CD4-positive, alpha-beta T cell (primary cell): Measurements from ENCODE around the gene SNRNP48. TPM values are rescaled to one million over a fixed set of nuclear protein-coding genes. Genes with fewer than 3 reads are reported as not detected.

Experiments used
- ATAC-seq: fragments of 200-7000 bp; cut with Tn5 transposase; one replicate; pipeline ENCODE4 v1.10.0; 2022; ENCODE audit warnings: mild to moderate bottlenecking; ENCODE audit not compliant: poor library complexity
- CTCF ChIA-PET: fragments of 350-600 bp; sonication (Branson Sonifier 250); formaldehyde crosslinking; loops from one replicate; lab custom pipeline; 2021; ENCODE audit warnings: antibody characterized with exemption, inconsistent platforms; lab: Charles Lee
- POLR2A ChIA-PET: fragments of 350-600 bp; sonication (Branson Sonifier 250); formaldehyde crosslinking; loops from one replicate; lab custom pipeline; 2021; ENCODE audit warnings: antibody characterized with exemption, inconsistent platforms; lab: Charles Lee
- DNase-seq, 14 experiments: peaks; one replicate each; pipeline ENCODE4 v3.0.0-alpha.2; 2013 to 2020; ENCODE audit warnings: mixed read lengths in 2 of 14
- H3K27ac ChIP-seq, 2 donors: one replicate each; pipeline versions ENCODE4 v1.5.1 to v1.7.0; 2013; ENCODE audit warnings: low read length in 2 of 2, low read depth in 1 of 2, mild to moderate bottlenecking in 1 of 2
- H3K27me3 ChIP-seq, 2 experiments: 1 replicate in 1 of 2; 2 replicates in 1 of 2; pipeline versions ENCODE4 v1.6.1 to v1.7.0; 2013; ENCODE audit warnings: low read length in 2 of 2, control low read depth in 1 of 2, mild to moderate bottlenecking in 1 of 2, moderate library complexity in 1 of 2; ENCODE audit not compliant: insufficient read depth in 2 of 2, control insufficient read depth in 1 of 2
- H3K36me3 ChIP-seq: one replicate; pipeline ENCODE4 v1.6.1; 2013; ENCODE audit warnings: low read length, control low read depth; ENCODE audit not compliant: insufficient read depth
- H3K4me1 ChIP-seq: one replicate; pipeline ENCODE4 v1.6.1; 2013; ENCODE audit warnings: low read length, control low read depth; ENCODE audit not compliant: insufficient read depth
- H3K4me3 ChIP-seq: one replicate; pipeline ENCODE4 v1.5.1; 2013; ENCODE audit warnings: mild to moderate bottlenecking, low read length, moderate library complexity
- H3K9me3 ChIP-seq, 2 experiments: 1 replicate in 1 of 2; 2 replicates in 1 of 2; pipeline versions ENCODE4 v1.6.1 to v1.7.0; 2013; ENCODE audit warnings: low read length in 2 of 2, mild to moderate bottlenecking in 2 of 2, control low read depth in 1 of 2, moderate library complexity in 1 of 2; ENCODE audit not compliant: control insufficient read depth in 1 of 2, insufficient read depth in 1 of 2
- H3K27ac Mint-ChIP-seq: one replicate; pipeline ENCODE4 v1.8.0; 2020; ENCODE audit warnings: mixed read lengths
- H3K27me3 Mint-ChIP-seq: one replicate; pipeline ENCODE4 v1.8.0; 2021; ENCODE audit warnings: mixed read lengths
- H3K36me3 Mint-ChIP-seq: one replicate; pipeline ENCODE4 v1.8.0; 2021; ENCODE audit warnings: low read depth, mixed read lengths
- H3K4me1 Mint-ChIP-seq: one replicate; pipeline ENCODE4 v1.8.0; 2021; ENCODE audit warnings: low read depth, mixed read lengths
- H3K4me3 Mint-ChIP-seq: one replicate; pipeline ENCODE4 v1.8.0; 2020; ENCODE audit warnings: mild to moderate bottlenecking, mixed read lengths
- H3K9me3 Mint-ChIP-seq: one replicate; pipeline ENCODE4 v1.8.0; 2020; ENCODE audit warnings: mixed read lengths
- intact Hi-C, 2 experiments: fragments of 100-400 bp; cut with DNase I in 1 of 2; cut with micrococcal nuclease in 1 of 2; formaldehyde crosslinking; loops; one replicate each; pipeline versions ENCODE4 v1.15.1 to v1.9.0; 2023 to 2025; cut with DNase I, micrococcal nuclease
- total RNA-seq, 174 experiments: library from RNA in 2 of 174; stranded (reverse) in 2 of 174; gene quantifications; one replicate each; pipeline ENCODE4 v1.2.3 and lab custom pipeline; 2021 to 2026
- TF ChIP-seq, protein P1 (sequence below): fragments of 200-600 bp; IDR thresholded peaks from one replicate; pipeline ENCODE4 v1.8.0; 2022; ENCODE audit warnings: antibody characterized with exemption, mild to moderate bottlenecking

The SNRNP48 gene
- total RNA-seq, 2 experiments from 2014 or later, result 12.1 to 13.4 TPM

DNA sequence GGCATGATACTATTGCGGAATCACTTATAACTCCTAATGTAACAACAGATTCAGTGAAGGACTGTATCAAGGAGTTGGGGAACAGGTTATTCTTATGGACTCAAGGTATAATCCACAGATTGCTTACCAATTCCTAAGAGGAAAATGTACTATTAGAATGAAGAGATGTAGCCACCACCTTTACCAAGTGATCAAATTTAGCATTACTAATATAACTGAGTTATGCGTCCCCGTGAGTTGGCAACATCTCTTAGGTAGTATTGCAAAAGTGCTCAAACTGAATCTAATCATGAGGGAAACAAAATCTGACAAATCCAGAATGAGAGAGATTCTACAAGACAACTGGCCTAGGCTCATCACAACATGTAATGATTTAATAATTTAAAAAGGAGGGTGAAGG is 777 bp upstream of the SNRNP48 start:
- Histone ChIP-seq H3K4me3 (peak overlapping the region; percentile 96), H3K27me3 (no peaks in the 10 kb centered on the region), H3K4me1 (peaks cover 15% of the 10 kb centered on the region), H3K36me3 (peaks cover 6% of the 10 kb centered on the region), H3K27ac (no peak overlapping the region), H3K9me3 (peaks cover 0 to 3% of the 10 kb centered on the region in 2 experiments)
- peak overlapping the region; percentile 100 for H3K4me3 Mint-ChIP-seq
- H3K27ac Mint-ChIP-seq, result peak overlapping the region; percentile 91
- peaks cover 27% of the 10 kb centered on the region for H3K36me3 Mint-ChIP-seq
- H3K27me3 Mint-ChIP-seq, result no peaks in the 10 kb centered on the region
- H3K9me3 Mint-ChIP-seq, result no peaks in the 10 kb centered on the region
- DNase-seq (no peak), ATAC-seq (no peak)
- POLR2A ChIA-PET, result interaction anchor here (0.7 to 1.4 kb wide), 5 partner anchors 11 to 931 kb away, joined by 3 to 6 read pairs (median 4); partner anchors contain the start of genes BLOC1S5 and SSR1
- CTCF ChIA-PET, result no interaction called here
- TF ChIP-seq, protein P1, sequence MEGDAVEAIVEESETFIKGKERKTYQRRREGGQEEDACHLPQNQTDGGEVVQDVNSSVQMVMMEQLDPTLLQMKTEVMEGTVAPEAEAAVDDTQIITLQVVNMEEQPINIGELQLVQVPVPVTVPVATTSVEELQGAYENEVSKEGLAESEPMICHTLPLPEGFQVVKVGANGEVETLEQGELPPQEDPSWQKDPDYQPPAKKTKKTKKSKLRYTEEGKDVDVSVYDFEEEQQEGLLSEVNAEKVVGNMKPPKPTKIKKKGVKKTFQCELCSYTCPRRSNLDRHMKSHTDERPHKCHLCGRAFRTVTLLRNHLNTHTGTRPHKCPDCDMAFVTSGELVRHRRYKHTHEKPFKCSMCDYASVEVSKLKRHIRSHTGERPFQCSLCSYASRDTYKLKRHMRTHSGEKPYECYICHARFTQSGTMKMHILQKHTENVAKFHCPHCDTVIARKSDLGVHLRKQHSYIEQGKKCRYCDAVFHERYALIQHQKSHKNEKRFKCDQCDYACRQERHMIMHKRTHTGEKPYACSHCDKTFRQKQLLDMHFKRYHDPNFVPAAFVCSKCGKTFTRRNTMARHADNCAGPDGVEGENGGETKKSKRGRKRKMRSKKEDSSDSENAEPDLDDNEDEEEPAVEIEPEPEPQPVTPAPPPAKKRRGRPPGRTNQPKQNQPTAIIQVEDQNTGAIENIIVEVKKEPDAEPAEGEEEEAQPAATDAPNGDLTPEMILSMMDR, result no peak
- intact Hi-C loops, result loop anchor here in 1 of 2 experiments (5.0 to 10.0 kb wide), 2 partner anchors 326 to 518 kb away; partner anchors contain the start of gene TXNDC5
- peaks cover 48% of the 10 kb centered on the region for H3K4me1 Mint-ChIP-seq

DNA sequence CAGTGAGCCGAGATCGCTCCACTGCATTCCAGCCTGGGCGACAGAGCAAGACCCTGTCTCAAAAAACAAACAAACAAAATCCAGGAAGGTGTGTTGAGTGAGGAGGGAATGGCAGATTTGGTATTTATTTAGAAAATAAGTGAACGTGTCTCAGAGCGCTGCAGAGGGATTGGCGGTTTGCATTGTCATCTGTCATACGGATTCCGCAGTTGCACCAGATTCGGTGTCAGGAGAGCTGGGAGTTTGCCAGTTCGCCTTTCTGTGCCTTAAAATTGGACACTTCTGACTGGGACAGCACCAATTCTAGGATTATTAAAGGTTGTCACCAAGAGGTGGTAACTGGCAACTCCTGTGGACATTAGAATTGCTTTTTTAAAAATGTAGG is 912 bp downstream of the SNRNP48 start:
- Mint-ChIP-seq H3K36me3 (peaks cover 44% of the 10 kb centered on the region), H3K27ac (peak overlapping the region; percentile 91), H3K9me3 (no peaks in the 10 kb centered on the region), H3K4me1 (peaks cover 48% of the 10 kb centered on the region), H3K27me3 (no peaks in the 10 kb centered on the region), H3K4me3 (peak overlapping the region; percentile 100)
- Histone ChIP-seq H3K9me3 (no peaks in the 10 kb centered on the region), H3K36me3 (peaks cover 21% of the 10 kb centered on the region), H3K27ac (no peak overlapping the region), H3K4me1 (peaks cover 15% of the 10 kb centered on the region), H3K27me3 (no peaks in the 10 kb centered on the region), H3K4me3 (peak overlapping the region; percentile 96)
- ATAC-seq (no peak), DNase-seq (peak in 1 of 14 experiments; percentile 17)
- ChIA-PET POLR2A (interaction anchor here (1.1 to 1.4 kb wide), 3 partner anchors 328 to 932 kb away, joined by 3 read pairs; no protein-coding TSS in a partner anchor), CTCF (no interaction called here)
- intact Hi-C loops, result loop anchor here (2.0 to 10.0 kb wide), 5 partner anchors 204 to 844 kb away; partner anchors contain the start of genes CAGE1 (in 2 of the 2), RIOK1 (in 2 of the 2), BLOC1S5 (in 1 of the 2) and SLC35B3 (in 1 of the 2)
- TF ChIP-seq, protein P1, result no peak

DNA sequence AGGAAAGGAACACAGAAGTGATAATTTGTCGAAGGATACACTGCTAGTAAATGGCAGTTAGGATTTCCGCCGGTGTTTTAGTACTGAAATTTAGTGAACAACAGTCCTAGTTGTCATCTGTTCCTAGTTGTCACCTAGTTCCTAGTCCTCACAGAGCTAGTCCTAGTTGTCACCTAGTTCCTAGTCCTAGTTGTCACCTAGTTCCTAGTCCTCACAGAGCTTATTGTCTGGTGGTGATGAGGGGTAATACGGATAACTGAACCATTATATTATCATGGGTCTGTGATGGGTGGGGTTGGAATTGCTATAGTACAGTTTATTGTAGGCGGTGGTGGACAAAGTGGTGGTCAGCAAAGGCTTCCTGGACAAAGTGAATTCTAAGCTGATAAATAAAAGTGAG is 1.8 kb downstream of the SNRNP48 start:
- Mint-ChIP-seq H3K4me1 (peaks cover 48% of the 10 kb centered on the region), H3K4me3 (peak overlapping the region; percentile 100), H3K27me3 (no peaks in the 10 kb centered on the region), H3K9me3 (no peaks in the 10 kb centered on the region), H3K27ac (peak overlapping the region; percentile 91), H3K36me3 (peaks cover 53% of the 10 kb centered on the region)
- Histone ChIP-seq H3K36me3 (peaks cover 29% of the 10 kb centered on the region), H3K9me3 (no peaks in the 10 kb centered on the region), H3K4me1 (peaks cover 15% of the 10 kb centered on the region), H3K4me3 (no peak overlapping the region), H3K27ac (no peak overlapping the region), H3K27me3 (no peaks in the 10 kb centered on the region)
- intact Hi-C loops, result loop anchor here (2.0 to 10.0 kb wide), 5 partner anchors 204 to 843 kb away; partner anchors contain the start of genes CAGE1 (in 2 of the 2), RIOK1 (in 2 of the 2), BLOC1S5 (in 1 of the 2) and SLC35B3 (in 1 of the 2)
- TF ChIP-seq, protein P1, result no peak
- DNase-seq (no peak), ATAC-seq (no peak)
- ChIA-PET POLR2A (interaction anchor here (0.6 kb wide), 1 partner anchor 11 kb away, joined by 3 read pairs; no protein-coding TSS in a partner anchor), CTCF (no interaction called here)
